ENCODE measurements around the gene CSK. TPM values are rescaled to one million over a fixed set of nuclear protein-coding genes. Genes with fewer than 3 reads are reported as not detected.

The CSK gene
- total RNA-seq, 1 experiment from 2014 or later: 172 TPM

GRCh38 chr15:74831813-74832495 is 50.1 kb downstream of the CSK start:
- H3K27me3 ChIP-seq (ENCODE audit: low read length): no peaks in the 10 kb centered on the region
- H2AFZ ChIP-seq (ENCODE audit: low read length): no peak overlapping the region
- H3K9me2 ChIP-seq (replicated peaks; ENCODE audit: insufficient read depth, low read length): no peaks in the 10 kb centered on the region
- no peak for DNase-seq
- no peaks in the 10 kb centered on the region for H4K20me1 ChIP-seq (ENCODE audit: insufficient read depth, low read depth, low read length)
- peak overlapping the region; percentile 46; the same call in 1 of the 2 replicates for H3K4me3 ChIP-seq (ENCODE audit: low read length)
- no peaks in the 10 kb centered on the region for H3K36me3 ChIP-seq (ENCODE audit: insufficient read depth, low read length)
- H3K4me1 ChIP-seq (ENCODE audit: low read length): peaks cover 74% of the 10 kb centered on the region
- H3K9me3 ChIP-seq (ENCODE audit: low read length): no peaks in the 10 kb centered on the region
- peak overlapping the region; percentile 71 for H3K9ac ChIP-seq (ENCODE audit: low read length)
- no peaks in the 10 kb centered on the region for H3K79me2 ChIP-seq (ENCODE audit: low read length)
- peak overlapping the region; percentile 96 for H3K27ac ChIP-seq (ENCODE audit: low read length)
- peak overlapping the region; percentile 57 for H3K4me2 ChIP-seq (ENCODE audit: low read depth, low read length, poor library complexity, severe bottlenecking)

DNA sequence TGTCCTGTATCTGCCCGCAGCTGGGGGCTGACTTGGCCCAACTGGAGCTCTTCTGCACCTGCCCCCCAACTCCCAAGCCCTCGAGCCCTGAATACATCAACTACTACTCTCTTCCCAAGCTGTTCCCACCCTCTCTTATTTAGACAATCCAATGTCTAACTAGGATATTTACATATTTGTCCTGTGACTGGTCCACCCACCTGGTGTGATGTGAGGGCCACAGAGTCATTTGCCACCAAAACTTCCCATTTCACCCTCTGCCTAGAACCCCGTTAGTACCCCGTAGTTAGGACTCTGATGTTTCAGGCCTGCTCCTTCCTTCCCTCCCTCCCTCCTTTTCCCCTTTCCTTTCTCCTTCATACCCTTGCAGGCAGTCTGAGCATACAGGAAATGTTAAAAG is 50.9 kb downstream of the CSK start:
- Histone ChIP-seq H3K4me2 (ENCODE audit: low read depth, low read length, poor library complexity, severe bottlenecking) (peak overlapping the region; percentile 57), H3K9ac (ENCODE audit: low read length) (peak overlapping the region; percentile 71)

DNA sequence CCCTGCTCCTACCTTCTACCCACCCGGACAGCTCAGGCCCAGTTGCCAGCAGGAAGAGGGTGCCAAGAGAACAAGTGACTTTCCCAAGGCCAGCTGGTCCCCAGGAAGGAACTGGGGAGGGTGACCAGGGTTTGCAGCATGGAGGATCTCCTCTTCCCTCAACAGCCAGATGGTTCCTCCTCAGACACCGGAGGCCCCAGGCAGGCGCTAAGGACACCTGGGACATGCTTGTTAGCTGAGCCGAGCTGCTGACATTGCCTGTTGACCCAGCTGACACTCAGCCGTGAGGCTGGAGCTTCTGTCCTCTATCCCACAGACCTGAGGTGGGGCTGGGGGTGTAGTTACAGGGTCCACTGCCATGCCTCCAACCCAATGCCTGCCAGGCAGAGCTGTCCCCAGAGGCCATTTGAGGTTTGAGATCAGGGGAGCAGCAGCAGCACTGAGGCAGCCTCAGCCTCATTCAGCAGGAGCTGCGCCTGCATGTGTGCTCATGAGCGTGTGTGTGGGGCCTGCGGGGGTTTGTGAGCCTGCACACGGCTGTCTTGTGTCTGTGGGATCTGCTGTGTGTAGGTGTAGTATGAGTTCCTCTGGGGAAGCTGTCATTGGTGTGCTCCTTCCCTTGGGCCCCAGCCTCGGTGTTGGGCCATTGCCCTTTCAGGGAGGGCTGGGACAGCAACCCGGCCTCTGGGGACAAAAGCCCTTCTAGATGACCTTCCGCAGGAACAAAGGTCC is 51.7 kb downstream of the CSK start:
- Histone ChIP-seq H3K4me1 (ENCODE audit: low read length) (peaks cover 76% of the 10 kb centered on the region), H3K27me3 (ENCODE audit: low read length) (no peaks in the 10 kb centered on the region), H3K9me3 (ENCODE audit: low read length) (no peaks in the 10 kb centered on the region), H3K79me2 (ENCODE audit: low read length) (no peaks in the 10 kb centered on the region), H2AFZ (ENCODE audit: low read length) (no peak overlapping the region), H4K20me1 (ENCODE audit: insufficient read depth, low read depth, low read length) (no peaks in the 10 kb centered on the region), H3K4me2 (ENCODE audit: low read depth, low read length, poor library complexity, severe bottlenecking) (peak overlapping the region; percentile 57), H3K27ac (ENCODE audit: low read length) (peak overlapping the region; percentile 96), H3K9ac (ENCODE audit: low read length) (peak overlapping the region; percentile 71), H3K9me2 (replicated peaks; ENCODE audit: insufficient read depth, low read length) (no peaks in the 10 kb centered on the region), H3K4me3 (ENCODE audit: low read length) (peak overlapping the region; percentile 46; the same call in 1 of the 2 replicates), H3K36me3 (ENCODE audit: insufficient read depth, low read length) (no peaks in the 10 kb centered on the region)
- DNase-seq: peak; percentile 78

More for the DNA sequence above, 50.9 kb downstream of the CSK start:
- Histone ChIP-seq H3K79me2 (ENCODE audit: low read length) (no peaks in the 10 kb centered on the region), H4K20me1 (ENCODE audit: insufficient read depth, low read depth, low read length) (no peaks in the 10 kb centered on the region), H3K9me3 (ENCODE audit: low read length) (no peaks in the 10 kb centered on the region), H3K27me3 (ENCODE audit: low read length) (no peaks in the 10 kb centered on the region), H2AFZ (ENCODE audit: low read length) (no peak overlapping the region), H3K4me3 (ENCODE audit: low read length) (peak overlapping the region; percentile 46; the same call in 1 of the 2 replicates), H3K36me3 (ENCODE audit: insufficient read depth, low read length) (no peaks in the 10 kb centered on the region), H3K9me2 (replicated peaks; ENCODE audit: insufficient read depth, low read length) (no peaks in the 10 kb centered on the region), H3K4me1 (ENCODE audit: low read length) (peaks cover 74% of the 10 kb centered on the region), H3K27ac (ENCODE audit: low read length) (peak overlapping the region; percentile 96)
- peak; percentile 74 for DNase-seq

DNA sequence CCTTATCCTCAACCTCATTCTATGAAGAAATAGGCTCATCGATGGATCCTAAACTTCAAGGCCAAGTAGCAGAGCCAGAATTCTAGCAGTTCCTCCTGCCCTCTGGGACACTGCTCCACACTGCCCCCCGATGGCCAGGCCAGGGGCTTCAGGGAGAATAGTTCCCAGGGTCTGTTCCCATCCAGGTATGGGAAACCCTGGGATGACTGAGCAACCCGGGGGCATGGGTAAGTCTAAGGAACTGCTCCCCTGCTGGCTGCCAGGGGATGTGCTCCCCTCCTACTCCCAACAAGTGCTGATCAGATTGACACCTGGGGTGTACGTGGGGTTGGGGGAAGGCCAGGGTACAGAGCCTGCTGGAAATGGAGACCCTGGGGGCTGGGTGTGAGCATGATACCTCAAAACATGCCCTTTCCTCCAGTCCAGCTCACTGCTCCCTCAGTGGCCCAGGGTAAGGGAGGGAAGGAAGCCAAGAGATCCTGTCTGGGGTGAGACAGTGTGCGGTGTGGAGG is 53.5 kb downstream of the CSK start:
- no peaks in the 10 kb centered on the region for H3K79me2 ChIP-seq (ENCODE audit: low read length)
- no peaks in the 10 kb centered on the region for H4K20me1 ChIP-seq (ENCODE audit: insufficient read depth, low read depth, low read length)
- H3K4me1 ChIP-seq (ENCODE audit: low read length): peaks cover 76% of the 10 kb centered on the region
- peak overlapping the region; percentile 96 for H3K27ac ChIP-seq (ENCODE audit: low read length)
- peaks cover 3% of the 10 kb centered on the region; the same call in 1 of the 2 replicates for H3K36me3 ChIP-seq (ENCODE audit: insufficient read depth, low read length)
- H3K9me3 ChIP-seq (ENCODE audit: low read length): no peaks in the 10 kb centered on the region
- no peaks in the 10 kb centered on the region for H3K27me3 ChIP-seq (ENCODE audit: low read length)
- no peak overlapping the region for H2AFZ ChIP-seq (ENCODE audit: low read length)
- DNase-seq: peak; percentile 74
- H3K9ac ChIP-seq (ENCODE audit: low read length): no peak overlapping the region
- no peak overlapping the region for H3K4me2 ChIP-seq (ENCODE audit: low read depth, low read length, poor library complexity, severe bottlenecking)
- H3K9me2 ChIP-seq (replicated peaks; ENCODE audit: insufficient read depth, low read length): no peaks in the 10 kb centered on the region
- no peak overlapping the region for H3K4me3 ChIP-seq (ENCODE audit: low read length)

DNA sequence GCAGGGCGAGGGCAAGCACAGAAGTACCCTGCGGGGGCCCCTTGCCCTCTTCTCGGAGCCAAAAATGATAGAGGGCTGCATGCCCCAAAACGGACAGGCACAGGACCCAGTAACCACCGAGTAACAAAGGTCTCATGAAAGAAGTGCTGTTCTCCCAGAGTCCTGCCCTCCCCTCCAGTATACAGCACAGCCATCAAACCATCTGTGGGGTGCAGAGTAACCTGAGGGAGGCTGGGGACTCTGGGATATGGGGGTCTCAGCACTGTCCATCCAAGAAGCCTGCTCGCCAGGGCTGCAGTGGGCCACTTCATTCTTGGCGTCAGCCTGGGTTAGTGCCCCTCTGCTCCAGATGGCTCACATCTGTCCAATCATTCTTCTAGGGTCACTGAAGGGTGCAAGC is 55.0 kb downstream of the CSK start:
- H3K36me3 ChIP-seq (ENCODE audit: insufficient read depth, low read length): peaks cover 3% of the 10 kb centered on the region; the same call in 1 of the 2 replicates
- H3K4me1 ChIP-seq (ENCODE audit: low read length): peaks cover 76% of the 10 kb centered on the region
- H3K4me3 ChIP-seq (ENCODE audit: low read length): no peak overlapping the region
- no peak overlapping the region for H2AFZ ChIP-seq (ENCODE audit: low read length)
- no peak overlapping the region for H3K27ac ChIP-seq (ENCODE audit: low read length)
- 0 out of 2 replicates have a peak, but pooled peaks cover 3% of the 10 kb centered on the region for H4K20me1 ChIP-seq (ENCODE audit: insufficient read depth, low read depth, low read length)
- H3K27me3 ChIP-seq (ENCODE audit: low read length): no peaks in the 10 kb centered on the region
- H3K9me3 ChIP-seq (ENCODE audit: low read length): no peaks in the 10 kb centered on the region
- no peaks in the 10 kb centered on the region for H3K9me2 ChIP-seq (replicated peaks; ENCODE audit: insufficient read depth, low read length)
- no peak overlapping the region for H3K4me2 ChIP-seq (ENCODE audit: low read depth, low read length, poor library complexity, severe bottlenecking)
- H3K79me2 ChIP-seq (ENCODE audit: low read length): peaks cover 5% of the 10 kb centered on the region
- H3K9ac ChIP-seq (ENCODE audit: low read length): no peak overlapping the region
- no peak for DNase-seq

DNA sequence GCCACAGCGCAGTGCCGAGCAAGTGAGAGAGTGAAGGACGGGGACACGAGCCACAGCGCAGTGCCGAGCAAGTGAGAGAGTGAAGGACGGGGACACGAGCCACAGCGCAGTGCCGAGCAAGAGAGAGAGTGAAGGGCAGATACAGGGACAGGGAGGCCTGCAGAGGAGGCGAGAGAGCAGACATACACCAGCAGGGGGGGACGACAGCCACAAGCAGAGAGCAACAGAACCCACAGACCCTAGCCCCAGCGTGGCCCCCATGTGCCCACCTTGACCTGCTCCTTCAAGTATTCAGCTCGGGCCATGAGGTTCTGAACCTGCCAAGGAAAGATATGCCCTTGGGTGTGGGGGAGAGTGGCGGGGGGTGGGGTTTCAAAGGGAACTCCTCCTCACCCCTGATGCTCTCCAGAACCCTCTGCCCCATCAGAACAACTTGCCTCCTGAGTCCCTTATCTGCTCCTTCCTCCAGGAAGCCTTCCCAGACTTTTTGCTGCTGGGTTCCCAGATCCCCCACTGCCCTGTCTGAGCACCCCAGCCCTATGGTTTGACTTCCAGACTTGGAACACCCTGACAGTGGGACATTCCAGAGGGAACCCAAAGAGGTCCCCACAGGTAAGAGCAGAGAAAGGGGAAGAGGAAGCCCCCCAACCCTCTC is 55.7 kb downstream of the CSK start:
- Histone ChIP-seq H3K9me3 (ENCODE audit: low read length) (no peaks in the 10 kb centered on the region), H3K9me2 (replicated peaks; ENCODE audit: insufficient read depth, low read length) (no peaks in the 10 kb centered on the region), H3K4me2 (ENCODE audit: low read depth, low read length, poor library complexity, severe bottlenecking) (no peak overlapping the region), H3K27ac (ENCODE audit: low read length) (no peak overlapping the region), H2AFZ (ENCODE audit: low read length) (no peak overlapping the region), H3K79me2 (ENCODE audit: low read length) (peaks cover 13% of the 10 kb centered on the region), H3K9ac (ENCODE audit: low read length) (no peak overlapping the region), H3K27me3 (ENCODE audit: low read length) (no peaks in the 10 kb centered on the region), H3K36me3 (ENCODE audit: insufficient read depth, low read length) (peaks cover 3% of the 10 kb centered on the region; the same call in 1 of the 2 replicates), H3K4me3 (ENCODE audit: low read length) (no peak overlapping the region), H4K20me1 (ENCODE audit: insufficient read depth, low read depth, low read length) (0 out of 2 replicates have a peak, but pooled peaks cover 7% of the 10 kb centered on the region), H3K4me1 (ENCODE audit: low read length) (peaks cover 74% of the 10 kb centered on the region)
- no peak for DNase-seq

GRCh38 chr15:74838137-74838516 is 56.2 kb downstream of the CSK start:
- Histone ChIP-seq H4K20me1 (ENCODE audit: insufficient read depth, low read depth, low read length) (0 out of 2 replicates have a peak, but pooled peaks cover 7% of the 10 kb centered on the region), H3K4me1 (ENCODE audit: low read length) (peaks cover 70% of the 10 kb centered on the region), H3K27ac (ENCODE audit: low read length) (peak overlapping the region; percentile 76), H3K9me2 (replicated peaks; ENCODE audit: insufficient read depth, low read length) (no peaks in the 10 kb centered on the region), H3K79me2 (ENCODE audit: low read length) (peaks cover 16% of the 10 kb centered on the region), H3K9ac (ENCODE audit: low read length) (no peak overlapping the region; the same call in 1 of the 2 replicates), H3K36me3 (ENCODE audit: insufficient read depth, low read length) (peaks cover 3% of the 10 kb centered on the region; the same call in 1 of the 2 replicates), H3K9me3 (ENCODE audit: low read length) (no peaks in the 10 kb centered on the region), H3K4me3 (ENCODE audit: low read length) (no peak overlapping the region), H3K27me3 (ENCODE audit: low read length) (no peaks in the 10 kb centered on the region), H3K4me2 (ENCODE audit: low read depth, low read length, poor library complexity, severe bottlenecking) (no peak overlapping the region), H2AFZ (ENCODE audit: low read length) (no peak overlapping the region)
- DNase-seq: no peak
